Dedifferentiated amniotic fluid mesenchymal stem cell (primary cell): ENCODE data around the gene ARHGDIG.
"Not testable (repeated sequence)": the region's sequence is repeated elsewhere in the genome, so short reads cannot be mapped to it uniquely, and the experiment has no call there.

Source experiments
- DNase-seq: peaks from one replicate; pipeline ENCODE4 v3.0.0-alpha.2; 2016; ENCODE audit errors: extremely low spot score

ARHGDIG gene

GRCh38 chr16:280552-280951 is at the start of gene ARHGDIG:
TSS of gene ARHGDIG (plus strand) at chr16:280591. CDS start at chr16:280681, 90 bp downstream.
- no peak for DNase-seq

GRCh38 chr16:230949-231348 is 49.4 kb upstream of the ARHGDIG start:
- no peak for DNase-seq

GRCh38 chr16:234468-235305 is 45.7 kb upstream of the ARHGDIG start, which contains the start of gene FAM234A:
TSS of gene FAM234A (plus strand) at chr16:234821. CDS start at chr16:254414, 19,593 bp downstream.
- DNase-seq = peak; percentile 87

- DNase-seq = no peak
These were observed 40.5 kb upstream of the ARHGDIG start for GRCh38 chr16:239948-240277.

GRCh38 chr16:240559-240958 is 39.8 kb upstream of the ARHGDIG start:
- DNase-seq = no peak

GRCh38 chr16:242281-242680 is 38.1 kb upstream of the ARHGDIG start:
- DNase-seq = no peak

- DNase-seq = no peak
These were observed 37.0 kb upstream of the ARHGDIG start for GRCh38 chr16:243348-243747.

GRCh38 chr16:245105-245504 is 35.3 kb upstream of the ARHGDIG start:
- DNase-seq = no peak

GRCh38 chr16:247027-247426 is 33.4 kb upstream of the ARHGDIG start:
- DNase-seq = no peak

- DNase-seq = no peak
These were observed 31.0 kb upstream of the ARHGDIG start for GRCh38 chr16:249431-249830.

- DNase-seq = no peak
These were observed 27.7 kb upstream of the ARHGDIG start for GRCh38 chr16:252366-253337.

GRCh38 chr16:253833-254232 is 26.6 kb upstream of the ARHGDIG start:
- no peak for DNase-seq

- DNase-seq = no peak
These were observed 25.9 kb upstream of the ARHGDIG start for GRCh38 chr16:254461-254860.

GRCh38 chr16:255183-255582 is 25.2 kb upstream of the ARHGDIG start:
- DNase-seq = no peak

- DNase-seq = not testable (repeated sequence)
These were observed 22.3 kb upstream of the ARHGDIG start for GRCh38 chr16:258091-258490.

- no peak for DNase-seq
These were observed 21.2 kb upstream of the ARHGDIG start for GRCh38 chr16:259226-259625.

GRCh38 chr16:259814-260253 is 20.6 kb upstream of the ARHGDIG start:
- no peak for DNase-seq

GRCh38 chr16:260326-260725 is 20.1 kb upstream of the ARHGDIG start:
- DNase-seq = no peak

- DNase-seq = no peak
These were observed 19.2 kb upstream of the ARHGDIG start for GRCh38 chr16:261031-261691.

- no peak for DNase-seq
These were observed 18.2 kb upstream of the ARHGDIG start for GRCh38 chr16:262121-262745.

- no peak for DNase-seq
These were observed 17.1 kb upstream of the ARHGDIG start for GRCh38 chr16:263182-263774.
